GM20000 (cell line): ENCODE measurements around the gene PPIH.
"Not testable (repeated sequence)": the region's sequence is repeated elsewhere in the genome, so short reads cannot be mapped to it uniquely, and the experiment has no call there.

Source experiments
- DNase-seq: peaks from one replicate; pipeline ENCODE4 v3.0.0; 2012; ENCODE audit warnings: low spot score
- TF ChIP-seq, protein P1 (sequence below): IDR thresholded peaks from 2 replicates; pipeline ENCODE4 v1.5.1; 2012; ENCODE audit warnings: mild to moderate bottlenecking, control low read depth; ENCODE audit errors: extremely low read depth, missing control alignments

The PPIH gene

DNA sequence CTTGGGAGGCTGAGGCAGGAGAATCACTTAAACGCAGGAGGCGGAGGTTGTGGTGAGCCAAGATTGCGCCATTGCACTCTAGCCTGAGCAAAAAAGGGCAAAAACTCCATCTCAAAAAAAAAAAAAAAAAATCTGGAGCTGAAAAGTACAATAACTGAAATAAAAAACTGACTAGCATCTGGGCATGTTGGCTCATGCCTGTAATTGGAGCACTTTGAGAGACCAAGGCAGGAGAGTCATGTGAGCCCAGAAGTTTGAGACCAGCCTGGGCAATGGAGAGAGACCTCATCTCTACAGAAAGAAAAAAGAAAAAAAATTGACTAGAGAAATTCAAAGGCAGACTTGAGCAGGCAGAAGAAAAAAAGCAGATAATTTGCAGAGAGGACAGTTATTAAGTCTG lies 63.7 kb downstream of the PPIH start:
- TF ChIP-seq, protein P1, sequence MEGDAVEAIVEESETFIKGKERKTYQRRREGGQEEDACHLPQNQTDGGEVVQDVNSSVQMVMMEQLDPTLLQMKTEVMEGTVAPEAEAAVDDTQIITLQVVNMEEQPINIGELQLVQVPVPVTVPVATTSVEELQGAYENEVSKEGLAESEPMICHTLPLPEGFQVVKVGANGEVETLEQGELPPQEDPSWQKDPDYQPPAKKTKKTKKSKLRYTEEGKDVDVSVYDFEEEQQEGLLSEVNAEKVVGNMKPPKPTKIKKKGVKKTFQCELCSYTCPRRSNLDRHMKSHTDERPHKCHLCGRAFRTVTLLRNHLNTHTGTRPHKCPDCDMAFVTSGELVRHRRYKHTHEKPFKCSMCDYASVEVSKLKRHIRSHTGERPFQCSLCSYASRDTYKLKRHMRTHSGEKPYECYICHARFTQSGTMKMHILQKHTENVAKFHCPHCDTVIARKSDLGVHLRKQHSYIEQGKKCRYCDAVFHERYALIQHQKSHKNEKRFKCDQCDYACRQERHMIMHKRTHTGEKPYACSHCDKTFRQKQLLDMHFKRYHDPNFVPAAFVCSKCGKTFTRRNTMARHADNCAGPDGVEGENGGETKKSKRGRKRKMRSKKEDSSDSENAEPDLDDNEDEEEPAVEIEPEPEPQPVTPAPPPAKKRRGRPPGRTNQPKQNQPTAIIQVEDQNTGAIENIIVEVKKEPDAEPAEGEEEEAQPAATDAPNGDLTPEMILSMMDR = no peak
- DNase-seq = no peak

GRCh38 chr1:42722403-42722802 lies 64.2 kb downstream of the PPIH start:
- DNase-seq = not testable (repeated sequence)

GRCh38 chr1:42723511-42723910 lies 65.3 kb downstream of the PPIH start:
- no peak for DNase-seq
- TF ChIP-seq, protein P1 = no peak

DNA sequence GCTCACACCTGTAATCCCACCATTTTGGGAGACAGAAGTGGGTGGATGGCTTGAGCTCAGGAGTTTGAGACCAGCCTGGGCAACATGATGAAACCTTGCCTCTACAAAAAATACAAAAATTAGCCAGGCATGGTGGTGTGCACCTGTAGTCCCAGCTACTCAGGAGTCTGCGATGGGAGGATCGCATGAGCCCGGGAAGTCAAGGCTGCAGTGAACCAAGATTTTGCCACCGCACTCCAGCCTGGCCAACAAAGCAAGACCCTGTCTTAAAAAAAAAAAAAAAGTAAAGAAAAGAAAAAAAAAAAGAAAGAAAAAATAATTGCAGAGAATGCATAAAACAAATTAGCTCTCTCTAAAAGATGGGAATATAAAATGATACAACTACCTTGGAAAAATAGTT lies 67.6 kb downstream of the PPIH start:
- DNase-seq = not testable (repeated sequence)
